ENCODE measurements around the gene NSMF. TPM values are rescaled to one million over a fixed set of nuclear protein-coding genes. Genes with fewer than 3 reads are reported as not detected.

Gene NSMF
- polyA plus RNA-seq, 1 donor (not counting 4 experiments of a cell fraction or from before 2014, with no cell fraction given): 29.5 TPM

DNA sequence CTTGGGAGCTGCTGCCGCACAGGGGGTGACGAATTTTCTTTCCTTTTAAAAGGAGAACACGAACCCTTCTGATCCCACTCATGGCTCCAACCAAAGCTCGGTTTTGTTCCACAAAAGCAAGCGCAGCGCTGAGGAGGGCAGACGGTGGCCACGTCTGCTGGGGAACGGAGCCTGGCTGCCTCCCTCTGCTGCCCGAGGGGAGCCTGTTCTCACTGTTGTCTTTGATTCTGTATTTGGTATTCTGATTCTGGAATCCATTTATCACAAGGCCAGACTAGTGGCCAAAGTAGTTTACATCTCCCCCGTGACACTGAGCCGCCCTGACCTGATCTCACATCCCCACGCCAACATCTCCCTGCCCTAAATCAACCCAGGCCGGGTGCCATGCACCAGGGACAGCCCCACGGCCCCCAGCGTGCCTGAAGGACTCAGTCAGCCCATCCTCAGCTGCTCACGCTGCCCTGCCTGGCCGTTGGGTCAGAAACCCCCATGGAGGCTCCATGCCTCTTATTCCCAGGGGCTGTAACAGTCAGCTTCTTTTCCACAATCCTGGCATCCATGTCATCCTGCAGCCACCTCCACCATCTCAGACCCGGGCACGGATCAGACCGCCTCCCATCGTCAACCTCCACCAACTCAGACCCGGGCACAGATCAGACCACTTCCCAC, 6.7 kb upstream of the NSMF start:
- Histone ChIP-seq H3K4me2 (ENCODE audit: control insufficient read depth, extremely low read depth, insufficient read depth, low read depth, low read length) (no peak overlapping the region), H3K36me3 (ENCODE audit: control insufficient read depth in 2 of 2, extremely low read depth in 1 of 2, insufficient read depth in 2 of 2, low read length in 2 of 2) (no peaks in the 10 kb centered on the region), H3K27me3 (ENCODE audit: control insufficient read depth, extremely low read depth, insufficient read depth, low read length) (peaks cover 15% of the 10 kb centered on the region), H3K4me1 (ENCODE audit: control insufficient read depth, extremely low read depth, insufficient read depth, low read length) (no peaks in the 10 kb centered on the region), H2AFZ (ENCODE audit: control insufficient read depth, low read length) (no peak overlapping the region), H3K9me1 (ENCODE audit: control insufficient read depth, extremely low read depth, insufficient read depth, low read length) (no peaks in the 10 kb centered on the region), H3K9me3 (ENCODE audit: control insufficient read depth, low read depth, low read length) (no peaks in the 10 kb centered on the region), H4K20me1 (ENCODE audit: control insufficient read depth, extremely low read depth, insufficient read depth, low read length) (no peaks in the 10 kb centered on the region), H3K27ac (ENCODE audit: control insufficient read depth, insufficient read depth, low read length) (no peak overlapping the region), H3K4me3 (ENCODE audit: control insufficient read depth in 2 of 3, extremely low read depth in 1 of 3, insufficient read depth in 2 of 3, low read depth in 1 of 3, low read length in 3 of 3) (no peak overlapping the region), H3K79me2 (ENCODE audit: control insufficient read depth, insufficient read depth, low read length) (no peaks in the 10 kb centered on the region), H3K9ac (ENCODE audit: control insufficient read depth, extremely low read depth, insufficient read depth, low read length) (no peak overlapping the region)
- TF ChIP-seq, protein P1, sequence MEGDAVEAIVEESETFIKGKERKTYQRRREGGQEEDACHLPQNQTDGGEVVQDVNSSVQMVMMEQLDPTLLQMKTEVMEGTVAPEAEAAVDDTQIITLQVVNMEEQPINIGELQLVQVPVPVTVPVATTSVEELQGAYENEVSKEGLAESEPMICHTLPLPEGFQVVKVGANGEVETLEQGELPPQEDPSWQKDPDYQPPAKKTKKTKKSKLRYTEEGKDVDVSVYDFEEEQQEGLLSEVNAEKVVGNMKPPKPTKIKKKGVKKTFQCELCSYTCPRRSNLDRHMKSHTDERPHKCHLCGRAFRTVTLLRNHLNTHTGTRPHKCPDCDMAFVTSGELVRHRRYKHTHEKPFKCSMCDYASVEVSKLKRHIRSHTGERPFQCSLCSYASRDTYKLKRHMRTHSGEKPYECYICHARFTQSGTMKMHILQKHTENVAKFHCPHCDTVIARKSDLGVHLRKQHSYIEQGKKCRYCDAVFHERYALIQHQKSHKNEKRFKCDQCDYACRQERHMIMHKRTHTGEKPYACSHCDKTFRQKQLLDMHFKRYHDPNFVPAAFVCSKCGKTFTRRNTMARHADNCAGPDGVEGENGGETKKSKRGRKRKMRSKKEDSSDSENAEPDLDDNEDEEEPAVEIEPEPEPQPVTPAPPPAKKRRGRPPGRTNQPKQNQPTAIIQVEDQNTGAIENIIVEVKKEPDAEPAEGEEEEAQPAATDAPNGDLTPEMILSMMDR (optimal IDR thresholded peaks at IDR 0.05 in 1 of 3, IDR thresholded peaks at IDR 0.05 in 1 of 3, conservative IDR thresholded peaks at IDR 0.05 in 1 of 3; ENCODE audit: extremely low read depth in 1 of 3, insufficient read depth in 2 of 3, low read length in 3 of 3): no peak
- TF ChIP-seq EZH2 (IDR thresholded peaks at IDR 0.05; ENCODE audit: low read length): no peak
- no peak for FAIRE-seq
- dilution Hi-C loops (cut with MboI; ENCODE audit: extremely low pct_ligation_motif_present, low sequenced_read_pairs): no loop called here
- no peak for DNase-seq (ENCODE audit: low read depth, low spot score)

- Histone ChIP-seq H3K4me2 (ENCODE audit: control insufficient read depth, extremely low read depth, insufficient read depth, low read depth, low read length) (no peak overlapping the region), H3K4me1 (ENCODE audit: control insufficient read depth, extremely low read depth, insufficient read depth, low read length) (no peaks in the 10 kb centered on the region), H3K36me3 (ENCODE audit: control insufficient read depth in 2 of 2, extremely low read depth in 1 of 2, insufficient read depth in 2 of 2, low read length in 2 of 2) (no peaks in the 10 kb centered on the region), H3K27ac (ENCODE audit: control insufficient read depth, insufficient read depth, low read length) (no peak overlapping the region), H3K9me3 (ENCODE audit: control insufficient read depth, low read depth, low read length) (no peaks in the 10 kb centered on the region), H3K9ac (ENCODE audit: control insufficient read depth, extremely low read depth, insufficient read depth, low read length) (no peak overlapping the region), H2AFZ (ENCODE audit: control insufficient read depth, low read length) (no peak overlapping the region), H3K27me3 (ENCODE audit: control insufficient read depth, extremely low read depth, insufficient read depth, low read length) (peaks cover 15% of the 10 kb centered on the region), H3K4me3 (ENCODE audit: control insufficient read depth in 2 of 3, extremely low read depth in 1 of 3, insufficient read depth in 2 of 3, low read depth in 1 of 3, low read length in 3 of 3) (no peak overlapping the region), H3K79me2 (ENCODE audit: control insufficient read depth, insufficient read depth, low read length) (no peaks in the 10 kb centered on the region), H3K9me1 (ENCODE audit: control insufficient read depth, extremely low read depth, insufficient read depth, low read length) (no peaks in the 10 kb centered on the region), H4K20me1 (ENCODE audit: control insufficient read depth, extremely low read depth, insufficient read depth, low read length) (no peaks in the 10 kb centered on the region)
- FAIRE-seq (no peak), DNase-seq (ENCODE audit: low read depth, low spot score) (no peak)
- TF ChIP-seq, protein P1 (optimal IDR thresholded peaks at IDR 0.05 in 1 of 3, IDR thresholded peaks at IDR 0.05 in 1 of 3, conservative IDR thresholded peaks at IDR 0.05 in 1 of 3; ENCODE audit: extremely low read depth in 1 of 3, insufficient read depth in 2 of 3, low read length in 3 of 3): no peak
- TF ChIP-seq EZH2 (IDR thresholded peaks at IDR 0.05; ENCODE audit: low read length): no peak
- dilution Hi-C loops (cut with MboI; ENCODE audit: extremely low pct_ligation_motif_present, low sequenced_read_pairs): no loop called here
Measured at GRCh38 chr9:137465000-137465719, 6.0 kb upstream of the NSMF start.

Data from keratinocyte (primary cell).